ENCODE measurements around the gene KCNT2. TPM values are rescaled to one million over a fixed set of nuclear protein-coding genes. Genes with fewer than 3 reads are reported as not detected.

Gene KCNT2
- total RNA-seq, 4 donors from 2014 or later, result 0.35 to 2.3 (median 0.91) TPM; not detected in 1

DNA sequence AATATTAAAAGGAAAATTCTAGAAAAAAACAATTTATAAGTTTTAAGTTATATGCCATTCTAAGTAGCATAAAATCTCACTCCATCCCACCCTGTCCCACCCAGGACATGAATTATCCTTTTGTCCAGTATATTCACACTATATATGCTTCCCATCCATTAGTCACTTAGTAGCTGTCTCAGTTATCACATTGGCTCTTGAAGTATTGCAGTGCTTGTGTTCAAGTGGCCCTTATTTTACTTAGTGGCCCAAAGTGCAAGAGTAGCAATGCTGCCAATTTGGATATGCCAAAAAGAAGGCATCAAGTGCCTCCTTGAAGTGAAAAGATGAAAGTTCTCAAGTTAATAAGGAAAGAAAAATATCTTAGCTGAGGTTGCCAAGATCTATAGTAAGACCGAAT is 192.3 kb downstream of the KCNT2 start:
- Histone ChIP-seq H3K27ac (no peak overlapping the region), H3K36me3 (no peaks in the 10 kb centered on the region), H3K4me3 (no peak overlapping the region), H3K27me3 (no peaks in the 10 kb centered on the region), H3K9me3 (no peaks in the 10 kb centered on the region), H3K4me1 (no peaks in the 10 kb centered on the region)
- TF ChIP-seq POLR2A (IDR thresholded peaks at IDR 0.05), result no peak
- TF ChIP-seq, protein P1, sequence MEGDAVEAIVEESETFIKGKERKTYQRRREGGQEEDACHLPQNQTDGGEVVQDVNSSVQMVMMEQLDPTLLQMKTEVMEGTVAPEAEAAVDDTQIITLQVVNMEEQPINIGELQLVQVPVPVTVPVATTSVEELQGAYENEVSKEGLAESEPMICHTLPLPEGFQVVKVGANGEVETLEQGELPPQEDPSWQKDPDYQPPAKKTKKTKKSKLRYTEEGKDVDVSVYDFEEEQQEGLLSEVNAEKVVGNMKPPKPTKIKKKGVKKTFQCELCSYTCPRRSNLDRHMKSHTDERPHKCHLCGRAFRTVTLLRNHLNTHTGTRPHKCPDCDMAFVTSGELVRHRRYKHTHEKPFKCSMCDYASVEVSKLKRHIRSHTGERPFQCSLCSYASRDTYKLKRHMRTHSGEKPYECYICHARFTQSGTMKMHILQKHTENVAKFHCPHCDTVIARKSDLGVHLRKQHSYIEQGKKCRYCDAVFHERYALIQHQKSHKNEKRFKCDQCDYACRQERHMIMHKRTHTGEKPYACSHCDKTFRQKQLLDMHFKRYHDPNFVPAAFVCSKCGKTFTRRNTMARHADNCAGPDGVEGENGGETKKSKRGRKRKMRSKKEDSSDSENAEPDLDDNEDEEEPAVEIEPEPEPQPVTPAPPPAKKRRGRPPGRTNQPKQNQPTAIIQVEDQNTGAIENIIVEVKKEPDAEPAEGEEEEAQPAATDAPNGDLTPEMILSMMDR (IDR thresholded peaks at IDR 0.05), result no peak
- intact Hi-C loops (cut with DNase I), result no loop called here
- DNase-seq, result no peak
- 84 to 94% methylated on average over 1 of the region's 1 CpG for WGBS, 2 donors

DNA sequence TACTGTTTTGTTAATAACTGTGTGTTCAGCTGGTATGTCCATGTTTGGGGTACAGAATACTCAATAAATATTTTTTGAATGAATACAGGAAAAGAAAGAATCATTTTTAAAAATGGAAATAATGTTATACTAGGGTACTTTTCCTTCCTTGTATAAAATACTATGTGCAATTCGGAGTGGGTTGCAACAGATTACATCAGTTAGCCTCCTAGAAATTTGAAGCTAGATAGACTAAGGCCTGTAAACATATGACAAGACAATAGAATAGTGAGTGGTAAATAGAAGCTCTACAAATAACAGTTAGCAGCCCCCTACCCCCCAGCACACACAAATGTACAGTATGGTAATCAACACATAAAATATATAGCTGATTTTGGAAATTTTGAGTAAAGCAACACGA is 195.9 kb downstream of the KCNT2 start:
- no peak for DNase-seq
- Histone ChIP-seq H3K27ac (no peak overlapping the region), H3K4me3 (no peak overlapping the region), H3K9me3 (no peaks in the 10 kb centered on the region), H3K36me3 (no peaks in the 10 kb centered on the region), H3K4me1 (peaks cover 0 to 9% (median 0%) of the 10 kb centered on the region in 3 donors), H3K27me3 (no peaks in the 10 kb centered on the region)
- intact Hi-C loops (cut with DNase I), result no loop called here
- TF ChIP-seq POLR2A (IDR thresholded peaks at IDR 0.05), result no peak
- TF ChIP-seq, protein P1 (IDR thresholded peaks at IDR 0.05), result no peak
- WGBS, 2 donors, result 67 to 85% methylated on average over 2 of the region's 2 CpGs

DNA sequence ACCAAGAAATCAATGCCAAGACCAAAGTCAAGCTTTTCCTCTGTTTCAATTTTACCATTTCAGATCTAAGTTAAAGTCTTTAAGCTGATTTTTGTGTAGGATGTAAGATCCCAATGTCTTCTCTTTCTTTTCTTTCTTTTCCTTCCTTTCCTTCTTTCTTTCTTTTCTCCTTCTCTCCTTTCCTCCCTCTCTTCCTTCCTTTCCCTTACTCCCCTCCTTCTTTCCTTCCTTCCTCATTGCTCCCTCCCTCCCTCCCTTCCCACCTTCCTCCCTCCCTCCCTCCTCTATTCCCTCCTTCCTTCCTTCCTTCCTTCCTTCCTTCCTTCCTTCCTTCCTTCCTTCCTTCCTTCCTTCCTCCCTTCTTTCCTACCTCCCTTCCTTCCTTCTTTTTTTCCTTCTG is 197.5 kb downstream of the KCNT2 start:
- Histone ChIP-seq H3K4me3 (no peak overlapping the region), H3K27me3 (no peaks in the 10 kb centered on the region), H3K27ac (no peak overlapping the region), H3K9me3 (no peaks in the 10 kb centered on the region), H3K36me3 (no peaks in the 10 kb centered on the region), H3K4me1 (peaks cover 0 to 11% (median 0%) of the 10 kb centered on the region in 3 donors)
- intact Hi-C loops (cut with DNase I), result no loop called here
- TF ChIP-seq, protein P1 (IDR thresholded peaks at IDR 0.05), result no peak
- no peak for TF ChIP-seq POLR2A (IDR thresholded peaks at IDR 0.05)
- no peak for DNase-seq

DNA sequence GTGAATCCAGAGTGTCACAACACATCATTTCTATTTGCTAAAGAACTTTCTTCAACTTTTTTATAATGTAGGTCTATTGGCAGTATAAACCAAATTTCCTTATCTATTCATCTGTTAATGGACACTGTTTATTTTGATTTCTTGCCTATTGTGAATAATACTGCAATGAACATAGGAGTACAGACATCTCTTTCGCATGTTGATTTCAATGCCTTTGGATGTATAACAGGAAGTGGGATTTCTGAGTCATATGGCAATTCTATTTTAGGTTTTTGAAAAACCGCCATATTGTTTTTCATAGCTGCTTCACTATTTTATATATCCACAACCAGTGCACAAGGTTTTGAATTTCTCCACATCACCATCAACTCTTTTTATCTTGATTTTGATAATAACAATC is 198.7 kb downstream of the KCNT2 start:
- no peak overlapping the region for H3K27ac ChIP-seq
- WGBS, 2 donors, result 72 to 88% methylated on average over 2 of the region's 2 CpGs
- TF ChIP-seq POLR2A (IDR thresholded peaks at IDR 0.05), result no peak
- TF ChIP-seq, protein P1 (IDR thresholded peaks at IDR 0.05), result no peak
- intact Hi-C loops (cut with DNase I), result no loop called here
- peaks cover 0 to 11% (median 0%) of the 10 kb centered on the region in 3 donors for H3K4me1 ChIP-seq
- H3K4me3 ChIP-seq, result no peak overlapping the region
- H3K9me3 ChIP-seq, result no peaks in the 10 kb centered on the region
- no peak for DNase-seq
- no peaks in the 10 kb centered on the region for H3K27me3 ChIP-seq
- no peaks in the 10 kb centered on the region for H3K36me3 ChIP-seq

DNA sequence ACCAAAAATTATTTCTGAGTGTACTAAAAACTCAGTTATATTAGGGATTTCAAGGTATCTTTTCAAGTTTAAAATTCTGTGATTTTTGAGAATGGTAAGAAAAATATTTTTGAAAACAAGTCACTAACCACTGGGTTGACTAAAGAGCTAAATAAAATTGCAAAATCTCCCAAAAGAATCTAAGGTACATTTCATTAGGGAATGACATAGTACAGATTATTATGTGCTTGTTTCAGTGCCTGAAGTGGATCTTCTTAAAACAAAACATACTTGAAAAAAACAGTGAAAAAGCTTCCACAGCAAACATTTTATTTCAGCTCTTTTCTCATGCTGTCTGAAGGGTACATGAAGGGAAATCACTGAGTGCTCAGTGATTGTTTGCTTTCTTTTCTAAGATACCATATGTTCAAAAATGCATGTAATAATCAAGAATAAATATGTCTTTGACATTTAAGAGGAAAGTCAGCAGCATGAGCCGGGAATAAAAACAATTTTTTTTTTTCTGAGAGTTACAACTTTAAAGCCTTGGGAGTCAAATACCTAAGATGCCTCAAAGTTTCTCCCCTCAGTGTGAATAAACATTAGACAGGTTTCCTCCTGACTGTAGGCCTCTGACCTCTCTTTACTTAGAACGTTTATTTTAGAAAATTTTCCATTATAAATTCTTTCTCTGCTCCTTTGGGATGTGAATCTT is 200.7 kb downstream of the KCNT2 start:
- WGBS, 2 donors, result 17 to 28% methylated on average over 2 of the region's 2 CpGs
- Histone ChIP-seq H3K27ac (peak overlapping the region in 1 of 4 donors; percentile 66), H3K4me1 (peaks cover 0 to 11% (median 0%) of the 10 kb centered on the region in 3 donors), H3K36me3 (no peaks in the 10 kb centered on the region), H3K9me3 (no peaks in the 10 kb centered on the region), H3K27me3 (no peaks in the 10 kb centered on the region), H3K4me3 (no peak overlapping the region)
- TF ChIP-seq, protein P1 (IDR thresholded peaks at IDR 0.05), result no peak
- TF ChIP-seq POLR2A (IDR thresholded peaks at IDR 0.05), result no peak
- intact Hi-C loops (cut with DNase I), result no loop called here
- no peak for DNase-seq

Measured in esophagus squamous epithelium (tissue), 5 donors.